Myocyte (in vitro differentiated cells): ENCODE results near the gene CDH4. TPM values are rescaled to one million over a fixed set of nuclear protein-coding genes. Genes with fewer than 3 reads are reported as not detected.
A peak's percentile ranks its signal among the peaks of the same experiment; 100 is the strongest.
"Not testable (repeated sequence)": the region's sequence is repeated elsewhere in the genome, so short reads cannot be mapped to it uniquely, and the experiment has no call there.

Experiments used
- DNase-seq: peaks from one replicate; pipeline ENCODE4 v3.0.0-alpha.2; 2012; ENCODE audit warnings: low read depth
- microRNA counts: library from miRNA; unstranded; fragments of <30 nt; microRNA quantifications from one replicate; lab custom pipeline; 2016
- microRNA-seq: library from miRNA; unstranded; fragments of <30 nt; microRNA quantifications from one replicate; pipeline ENCODE4, GENCODE V29; 2016
- total RNA-seq: library from RNA; depleted of rRNA; stranded (reverse); fragments of >200 nt; gene quantifications from 2 replicates; pipeline ENCODE4 v1.2.3, GENCODE V29; 2014

CDH4 gene
- total RNA-seq, 1 donor from 2014 or later: 0.45 TPM

DNA sequence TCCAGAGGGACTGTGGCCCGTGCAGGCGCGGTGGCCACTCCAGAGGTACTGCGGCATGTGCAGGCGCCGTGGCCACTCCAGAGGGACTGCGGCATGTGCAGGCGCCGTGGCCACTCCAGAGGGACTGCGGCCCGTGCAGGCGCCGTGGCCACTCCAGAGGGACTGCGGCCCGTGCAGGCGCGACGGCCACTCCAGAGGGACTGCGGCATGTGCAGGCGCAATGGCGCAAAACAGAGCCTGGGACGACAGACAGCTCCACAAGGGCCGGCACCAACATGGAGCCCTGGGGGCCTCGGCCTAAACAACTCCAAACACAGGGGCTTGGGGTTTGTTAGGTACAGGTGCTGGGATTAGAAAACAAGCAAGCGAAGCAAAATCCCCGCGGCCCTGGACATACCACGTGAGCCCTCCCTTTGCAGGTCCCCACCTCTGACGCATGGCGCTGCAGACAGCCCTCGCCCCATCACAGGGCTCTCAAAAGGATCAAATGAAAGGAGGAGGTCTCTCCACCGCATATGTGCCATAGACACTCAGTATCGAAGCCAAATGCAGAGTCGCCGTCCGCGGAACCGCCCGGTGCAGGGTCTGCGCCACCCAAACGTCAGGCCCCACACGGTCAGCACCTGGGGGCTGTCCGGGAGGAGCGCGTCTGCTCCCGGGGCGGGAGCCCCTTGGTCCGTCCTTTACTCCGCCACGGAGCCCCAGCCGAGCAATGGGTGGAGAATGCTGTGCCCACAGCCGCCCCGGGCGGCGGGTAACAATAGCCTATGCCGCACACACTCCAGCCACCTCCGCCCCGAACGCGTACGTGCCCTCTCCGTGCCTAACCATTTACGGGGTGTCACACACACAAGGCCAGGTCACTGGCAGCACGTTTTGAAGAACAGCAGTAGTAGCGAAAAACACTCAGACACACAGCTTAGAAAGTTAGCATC lies 727.9 kb downstream of the CDH4 start:
- DNase-seq: no peak

- peak; percentile 22 for DNase-seq
These were observed 728.9 kb downstream of the CDH4 start for GRCh38 chr20:61980647-61981583.

DNA sequence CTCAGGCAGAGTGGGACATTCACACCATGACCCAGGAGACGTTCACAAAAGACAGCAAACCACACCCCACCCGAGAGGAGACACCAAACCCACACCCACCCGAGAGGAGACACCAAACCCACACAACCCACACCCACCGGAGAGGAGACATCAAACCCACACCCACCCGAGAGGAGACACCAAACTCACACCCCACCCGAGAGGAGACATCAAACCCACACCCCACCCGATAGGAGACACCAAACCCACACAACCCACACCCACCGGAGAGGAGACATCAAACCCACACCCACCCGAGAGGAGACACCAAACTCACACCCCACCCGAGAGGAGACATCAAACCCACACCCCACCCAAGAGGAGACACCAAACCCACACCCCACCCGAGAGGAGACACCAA lies 729.6 kb downstream of the CDH4 start:
- DNase-seq: not testable (repeated sequence)

GRCh38 chr20:61982191-61982950 lies 730.3 kb downstream of the CDH4 start:
- no peak for DNase-seq

- no peak for DNase-seq
These were observed 730.9 kb downstream of the CDH4 start for GRCh38 chr20:61982951-61983315.

GRCh38 chr20:61983965-61984364 lies 731.9 kb downstream of the CDH4 start:
- DNase-seq: no peak

DNA sequence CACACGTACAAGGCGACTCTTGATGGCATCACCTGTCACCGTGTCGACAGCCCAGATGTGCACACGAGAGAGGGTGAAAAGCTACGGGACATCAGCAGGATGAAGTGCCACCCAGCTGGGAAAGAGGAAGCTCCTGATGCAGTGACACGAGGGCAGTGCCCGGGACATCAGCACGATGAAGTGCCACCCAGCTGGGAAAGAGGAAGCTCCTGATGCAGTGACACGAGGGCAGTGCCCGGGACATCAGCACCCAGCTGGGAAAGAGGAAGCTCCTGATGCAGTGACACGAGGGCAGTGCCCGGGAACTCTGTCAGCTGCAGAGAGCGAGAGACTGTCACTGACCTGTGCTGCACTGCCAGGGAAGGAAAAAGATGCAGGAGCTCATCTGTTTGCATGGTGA lies 732.4 kb downstream of the CDH4 start:
- not testable (repeated sequence) for DNase-seq

- DNase-seq: no peak
These were observed 733.0 kb downstream of the CDH4 start for GRCh38 chr20:61985096-61985495.

- DNase-seq: no peak
These were observed 734.8 kb downstream of the CDH4 start for GRCh38 chr20:61986762-61987321.

GRCh38 chr20:61988665-61989064 lies 736.6 kb downstream of the CDH4 start:
- no peak for DNase-seq

DNA sequence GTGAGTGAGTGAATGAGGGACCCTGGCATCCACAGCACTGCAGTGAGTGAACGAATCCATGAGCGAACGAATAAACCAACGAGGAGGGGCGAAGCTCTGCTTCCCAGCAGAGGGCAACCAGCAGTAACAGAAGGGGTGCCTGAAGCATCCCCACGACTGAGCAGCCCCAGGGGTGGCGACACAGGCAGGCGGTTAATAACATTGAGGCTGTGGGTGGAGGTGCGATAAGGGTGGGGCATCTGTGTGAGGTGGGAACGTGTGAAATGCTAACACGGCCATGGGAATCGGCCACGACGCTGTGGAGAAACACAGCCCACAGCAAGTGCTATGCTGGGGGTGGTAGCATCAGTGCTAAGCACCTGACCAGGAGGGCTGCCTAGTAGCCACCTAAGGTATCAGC lies 737.7 kb downstream of the CDH4 start:
- no peak for DNase-seq

MicroRNA genes within 50 kb of the gene (microRNA counts, 767-probe panel; counts per million panel counts)
- not detected for microRNA hsa-miR-1257 (lab: Ali Mortazavi, UCI)

Small RNA genes lying within 50 kb of the gene (microRNA-seq; reads per million reads assigned to microRNA genes)
- gene MIR1257: not detected
